GM21717 (cell line): ENCODE data around the gene URB2.
A peak's percentile ranks its signal among the peaks of the same experiment; 100 is the strongest.
"Not testable (repeated sequence)": the region's sequence is repeated elsewhere in the genome, so short reads cannot be mapped to it uniquely, and the experiment has no call there.

Source experiments
- ATAC-seq: cut with Tn5 transposase; IDR thresholded peaks from one replicate; pipeline ENCODE4 v1.9.1; 2021; ENCODE audit warnings: mild to moderate bottlenecking, moderate library complexity; ENCODE audit not compliant: unreplicated experiment

Gene URB2

GRCh38 chr1:229625915-229626831 is at the start of gene URB2, which contains the start of gene TAF5L:
URB2 (plus strand) TSS chr1:229626247; CDS start chr1:229627634, 1,387 bp downstream.
TAF5L (minus strand) TSS chr1:229626122; CDS start chr1:229614482, 11,640 bp downstream.
- ATAC-seq: peak; percentile 91

GRCh38 chr1:229578168-229579058 is 47.6 kb upstream of the URB2 start:
- no peak for ATAC-seq

GRCh38 chr1:229579059-229579673 is 46.9 kb upstream of the URB2 start:
- ATAC-seq: peak; percentile 90

- no peak for ATAC-seq
These were observed 44.6 kb upstream of the URB2 start for GRCh38 chr1:229581485-229581884.

- no peak for ATAC-seq
These were observed 43.9 kb upstream of the URB2 start for GRCh38 chr1:229582011-229582694.

GRCh38 chr1:229582715-229583114 is 43.3 kb upstream of the URB2 start:
- no peak for ATAC-seq

- ATAC-seq: no peak
These were observed 40.7 kb upstream of the URB2 start for GRCh38 chr1:229585338-229585737.

- no peak for ATAC-seq
These were observed 35.9 kb upstream of the URB2 start for GRCh38 chr1:229590119-229590518.

GRCh38 chr1:229593800-229594199 is 32.2 kb upstream of the URB2 start:
- ATAC-seq: no peak

- no peak for ATAC-seq
These were observed 31.6 kb upstream of the URB2 start for GRCh38 chr1:229594227-229595008.

GRCh38 chr1:229595876-229596275 is 30.2 kb upstream of the URB2 start:
- ATAC-seq: not testable (repeated sequence)

GRCh38 chr1:229596925-229597699 is 28.9 kb upstream of the URB2 start:
- no peak for ATAC-seq

GRCh38 chr1:229597877-229598276 is 28.2 kb upstream of the URB2 start:
- ATAC-seq: no peak

- no peak for ATAC-seq
These were observed 26.7 kb upstream of the URB2 start for GRCh38 chr1:229599218-229599954.

- no peak for ATAC-seq
These were observed 25.8 kb upstream of the URB2 start for GRCh38 chr1:229600229-229600628.

- ATAC-seq: no peak
These were observed 22.6 kb upstream of the URB2 start for GRCh38 chr1:229603371-229604005.

GRCh38 chr1:229607370-229607769 is 18.7 kb upstream of the URB2 start:
- no peak for ATAC-seq

- no peak for ATAC-seq
These were observed 17.5 kb upstream of the URB2 start for GRCh38 chr1:229608590-229608989.
